OCI-LY7 (cell line): ENCODE results near the gene HDAC4. TPM values are rescaled to one million over a fixed set of nuclear protein-coding genes. Genes with fewer than 3 reads are reported as not detected.

Experiments used
- BruUV-seq: library from RNA; stranded (reverse); fragments of 400-500 nt; replicated peaks from 2 replicates; lab custom pipeline; 2021; lab: Mats Ljungman, UMichigan
- CTCF ChIA-PET: fragments of 300-600 bp; sonication (Branson Sonifier 250); formaldehyde crosslinking; loops from one replicate; lab custom pipeline; 2022; ENCODE audit warnings: antibody characterized with exemption; ENCODE audit not compliant: unreplicated experiment; lab: Charles Lee
- POLR2A ChIA-PET: fragments of 300-600 bp; sonication (Branson Sonifier 250); formaldehyde crosslinking; loops from one replicate; lab custom pipeline; 2022; ENCODE audit warnings: antibody characterized with exemption; lab: Charles Lee
- DNase-seq: peaks from one replicate; pipeline ENCODE4 v3.0.0-alpha.2; 2015; ENCODE audit warnings: low spot score
- H2AFZ ChIP-seq: fragments of 200-600 bp; sonication (generic), shearing (Covaris generic); 2 replicates; pipeline ENCODE4 v1.6.1; 2014; ENCODE audit warnings: mild to moderate bottlenecking, antibody characterized with exemption, low read length, moderate library complexity
- H3K27ac ChIP-seq: fragments of 200-600 bp; sonication (generic); 2 replicates; pipeline ENCODE4 v1.5.1; 2014; ENCODE audit warnings: mixed run types, low read depth, mild to moderate bottlenecking, moderate library complexity, low read length, inconsistent platforms; ENCODE audit not compliant: poor library complexity, severe bottlenecking
- H3K36me3 ChIP-seq: fragments of 200-600 bp; sonication (generic); 2 replicates; pipeline ENCODE4 v1.6.1; 2014; ENCODE audit warnings: mild to moderate bottlenecking, antibody characterized with exemption, low read length, moderate library complexity, mixed read lengths; ENCODE audit not compliant: insufficient read depth
- H3K4me1 ChIP-seq: fragments of 200-600 bp; sonication (generic); 2 replicates; pipeline ENCODE4 v1.5.1; 2014; ENCODE audit warnings: mild to moderate bottlenecking, low read length; ENCODE audit not compliant: insufficient read depth, poor library complexity, severe bottlenecking
- H3K4me2 ChIP-seq: fragments of 200-600 bp; sonication (generic); 2 replicates; pipeline ENCODE4 v1.6.1; 2014; ENCODE audit warnings: mild to moderate bottlenecking, low read length
- H3K4me3 ChIP-seq: fragments of 200-600 bp; sonication (generic); 2 replicates; pipeline ENCODE4 v1.5.1; 2014; ENCODE audit warnings: mild to moderate bottlenecking, low read depth, low read length; ENCODE audit not compliant: poor library complexity, severe bottlenecking
- H3K79me2 ChIP-seq: fragments of 200-600 bp; sonication (generic); 2 replicates; pipeline ENCODE4 v1.6.1; 2016; ENCODE audit warnings: low read depth, mild to moderate bottlenecking, low read length, moderate library complexity, mixed read lengths; ENCODE audit not compliant: insufficient read depth
- H3K9me2 ChIP-seq: fragments of 200-600 bp; sonication (generic); 2 replicates; pipeline ENCODE4 v1.6.1; 2016; ENCODE audit warnings: mild to moderate bottlenecking, low read length, mixed read lengths; ENCODE audit not compliant: insufficient read depth
- H3K9me3 ChIP-seq: fragments of 200-600 bp; sonication (generic); 2 replicates; pipeline ENCODE4 v1.6.1; 2014; ENCODE audit warnings: mild to moderate bottlenecking, mixed run types, low read length, mixed read lengths
- H4K20me1 ChIP-seq: fragments of 200-600 bp; sonication (generic); 2 replicates; pipeline ENCODE4 v1.6.1; 2014; ENCODE audit warnings: mild to moderate bottlenecking, antibody characterized with exemption, low read length, moderate library complexity, mixed read lengths; ENCODE audit not compliant: insufficient read depth
- CTCF ChIP-seq: fragments of 200-600 bp; sonication (generic); conservative IDR thresholded peaks from 2 replicates; pipeline ENCODE4 v1.5.1; 2014; ENCODE audit warnings: mild to moderate bottlenecking, antibody characterized with exemption, low read length, moderate library complexity, mixed read lengths
- EZH2phosphoT487 ChIP-seq: fragments of 200-600 bp; sonication (generic); IDR thresholded peaks from 2 replicates; pipeline ENCODE4 v1.6.1; 2018; ENCODE audit warnings: low read depth, borderline replicate concordance, mild to moderate bottlenecking, mixed run types, antibody characterized with exemption, low read length, moderate library complexity, mixed read lengths
- intact Hi-C: fragments of 100-400 bp; cut with micrococcal nuclease; formaldehyde crosslinking; loops from one replicate; pipeline ENCODE4 v1.10.0; 2022; ENCODE audit not compliant: unreplicated experiment
- total RNA-seq, 2 experiments: library from RNA; depleted of rRNA in 1 of 2; stranded (reverse); fragments of >200 nt in 1 of 2; shearing (Covaris generic) in 1 of 2; gene quantifications; 2 replicates each; pipeline ENCODE4 v1.2.3, GENCODE V29; 2014 to 2022

HDAC4 gene
- total RNA-seq, 2 experiments from 2014 or later = 10.2 to 20.6 TPM

- no peak overlapping the region for H2AFZ ChIP-seq
Measured at GRCh38 chr2:239236043-239236807, 164.6 kb downstream of the HDAC4 start.

DNA sequence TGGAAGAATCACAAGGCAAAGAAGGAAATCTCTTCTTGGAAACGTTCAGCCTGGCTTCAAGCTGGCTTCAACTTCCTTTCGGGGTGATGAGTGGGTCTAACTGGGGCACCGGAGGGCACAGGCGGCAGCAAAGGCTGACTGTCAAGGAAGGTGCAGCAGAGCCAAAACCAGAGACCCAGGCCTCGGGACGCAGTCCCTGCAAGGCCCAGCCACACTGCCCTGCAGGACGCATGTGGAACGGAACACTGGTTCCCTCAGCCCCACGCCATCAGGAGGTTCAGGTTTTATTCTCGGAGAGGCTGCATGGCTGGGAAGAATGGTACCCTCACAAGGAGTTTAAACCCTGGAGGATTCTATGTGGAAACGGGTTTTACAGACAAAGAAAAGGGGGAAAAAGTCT lies 165.5 kb downstream of the HDAC4 start:
- no peak for DNase-seq
- ChIA-PET CTCF (no interaction called here), POLR2A (no interaction called here)
- Histone ChIP-seq H3K4me1 (no peaks in the 10 kb centered on the region), H3K36me3 (no peaks in the 10 kb centered on the region), H3K4me3 (no peak overlapping the region), H3K9me2 (no peaks in the 10 kb centered on the region), H2AFZ (no peak overlapping the region), H4K20me1 (no peaks in the 10 kb centered on the region; the same call in 1 of the 2 replicates), H3K27ac (no peak overlapping the region), H3K4me2 (no peak overlapping the region), H3K79me2 (no peaks in the 10 kb centered on the region), H3K9me3 (no peaks in the 10 kb centered on the region)
- BruUV-seq = no TSS peak
- intact Hi-C loops = no loop called here
- TF ChIP-seq EZH2phosphoT487 (no peak), CTCF (no peak)

More at GRCh38 chr2:239236043-239236807, 164.6 kb downstream of the HDAC4 start:
- ChIA-PET CTCF (no interaction called here), POLR2A (no interaction called here)
- no peaks in the 10 kb centered on the region for H3K36me3 ChIP-seq
- no peaks in the 10 kb centered on the region for H3K4me1 ChIP-seq
- intact Hi-C loops = no loop called here
- BruUV-seq = no TSS peak
- no peak overlapping the region for H3K4me2 ChIP-seq
- no peaks in the 10 kb centered on the region; the same call in 1 of the 2 replicates for H4K20me1 ChIP-seq
- H3K79me2 ChIP-seq = no peaks in the 10 kb centered on the region
- H3K27ac ChIP-seq = no peak overlapping the region
- no peak overlapping the region for H3K4me3 ChIP-seq
- no peak for DNase-seq
- H3K9me2 ChIP-seq = no peaks in the 10 kb centered on the region
- TF ChIP-seq CTCF = no peak
- no peak for TF ChIP-seq EZH2phosphoT487
- H3K9me3 ChIP-seq = no peaks in the 10 kb centered on the region
